Limb (tissue), 2 donors: Measurements from ENCODE around the gene C4orf54.

Experiments used
- DNase-seq, 2 donors: peaks; one replicate each; pipeline ENCODE4 v3.0.0-alpha.2; 2016; ENCODE audit errors: extremely low spot score in 2 of 2

C4orf54 gene

DNA sequence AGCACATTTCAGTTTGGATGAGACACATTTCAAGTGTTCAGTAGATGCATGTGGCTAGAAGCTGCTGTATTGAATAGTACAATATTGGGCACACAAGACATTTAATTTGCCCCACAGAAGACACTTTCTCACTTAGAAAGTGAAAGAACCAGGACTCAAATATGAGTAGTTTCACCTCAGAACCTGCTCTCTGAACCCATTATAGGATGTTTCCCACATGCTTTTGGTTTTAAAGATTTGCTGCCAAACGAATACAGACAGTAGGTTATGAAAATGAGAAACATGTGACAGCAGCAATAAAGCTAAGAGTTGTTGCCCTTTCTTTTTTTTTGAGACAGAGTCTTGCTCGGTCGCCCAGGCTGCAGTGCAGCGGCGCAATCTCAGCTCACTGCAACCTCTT lies 32.3 kb downstream of the C4orf54 start:
- DNase-seq, result no peak

DNA sequence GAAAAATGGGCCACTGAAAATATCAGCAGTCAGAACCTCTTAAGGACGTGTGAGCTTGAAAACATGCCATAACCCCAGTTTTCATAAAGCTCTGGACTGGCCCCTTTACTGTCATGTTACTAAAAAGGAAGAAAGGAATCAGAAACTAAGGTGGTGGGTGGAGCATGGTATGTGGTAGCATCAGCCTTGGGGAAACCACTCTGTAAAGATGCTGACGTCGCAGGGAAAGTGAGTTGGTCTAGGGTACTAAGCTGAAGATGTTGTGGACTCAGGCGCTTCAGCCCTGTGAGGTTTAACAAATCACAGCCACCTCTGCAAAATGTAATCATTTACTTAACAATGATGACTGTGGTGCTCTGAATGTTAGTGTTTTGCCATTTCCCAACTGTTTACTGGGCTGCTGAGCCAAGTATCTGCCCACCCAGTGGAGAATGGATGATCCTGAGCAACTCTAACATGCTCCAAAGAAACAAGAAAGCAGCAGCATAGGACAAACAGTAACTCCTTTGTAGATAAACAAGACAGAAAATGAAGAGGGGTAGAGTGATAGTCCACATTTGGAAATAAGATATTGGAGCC lies 33.4 kb downstream of the C4orf54 start:
- DNase-seq, result no peak

DNA sequence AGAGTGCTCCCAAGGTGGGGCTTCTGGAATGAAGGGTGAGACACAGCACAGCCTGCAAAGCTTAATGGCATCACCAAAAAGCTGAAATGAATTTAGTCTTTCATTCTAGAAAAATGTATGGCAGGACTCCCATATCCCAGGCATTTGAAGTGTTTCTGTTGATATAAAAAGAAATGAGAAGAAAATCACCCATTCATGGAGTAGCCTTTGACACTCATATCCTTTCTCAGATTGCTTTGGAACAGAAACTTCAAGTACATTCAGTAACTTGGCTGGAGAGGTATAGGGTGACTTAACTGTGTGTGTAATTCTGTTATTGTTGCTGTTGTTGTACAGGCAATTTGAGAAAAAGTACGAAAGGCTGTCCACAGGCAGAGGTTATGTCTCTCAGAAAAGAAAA lies 35.3 kb downstream of the C4orf54 start:
- no peak for DNase-seq

DNA sequence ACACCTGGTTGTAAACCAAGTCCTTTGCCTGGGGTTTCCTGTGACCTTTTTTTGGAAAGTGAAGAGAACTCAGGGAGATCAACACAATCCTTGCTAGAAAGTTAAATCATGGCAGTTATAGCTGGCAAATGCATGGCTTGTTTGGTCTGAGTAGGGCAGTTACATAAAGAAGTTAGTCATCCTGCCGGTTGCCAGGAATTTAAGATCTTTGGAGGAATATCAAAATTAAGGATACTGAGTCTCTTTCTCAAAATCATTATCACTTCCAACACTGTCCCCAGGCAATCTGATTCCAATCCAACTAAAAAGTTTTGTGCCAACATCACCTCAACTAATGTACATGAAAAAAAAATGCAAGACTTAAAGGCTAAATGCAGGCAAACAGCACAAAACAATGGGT lies 40.3 kb downstream of the C4orf54 start:
- no peak for DNase-seq

DNA sequence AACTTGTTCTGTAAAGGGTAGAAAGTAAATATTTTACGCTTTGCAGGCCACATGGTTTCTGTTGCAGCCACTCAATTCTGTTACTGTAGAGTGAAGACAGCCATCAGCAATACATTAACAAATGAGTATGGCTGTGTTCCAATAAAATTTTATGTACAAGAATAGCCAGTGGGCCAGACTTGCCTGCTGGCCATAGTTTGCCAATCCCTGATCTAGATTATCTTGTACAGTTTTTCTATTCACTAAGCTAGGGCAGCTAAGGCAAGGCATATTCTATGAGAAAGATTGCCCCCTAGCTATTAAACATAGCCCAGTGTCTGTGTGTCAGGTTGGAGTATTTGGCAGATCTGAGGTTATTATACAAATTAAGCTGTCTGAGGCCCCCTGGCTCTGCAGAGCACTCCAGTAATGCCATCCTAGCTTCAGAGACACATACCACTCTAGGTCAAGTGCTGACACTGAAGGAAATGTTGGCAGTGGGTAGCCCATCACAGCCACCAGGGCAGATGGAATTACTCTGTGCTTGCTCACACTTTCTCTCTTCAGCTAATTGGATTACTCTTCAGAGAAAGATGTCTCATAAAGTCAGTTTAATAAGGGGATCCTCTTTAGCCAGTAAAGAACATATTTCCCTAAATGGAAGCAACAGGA lies 42.3 kb downstream of the C4orf54 start:
- no peak for DNase-seq

DNA sequence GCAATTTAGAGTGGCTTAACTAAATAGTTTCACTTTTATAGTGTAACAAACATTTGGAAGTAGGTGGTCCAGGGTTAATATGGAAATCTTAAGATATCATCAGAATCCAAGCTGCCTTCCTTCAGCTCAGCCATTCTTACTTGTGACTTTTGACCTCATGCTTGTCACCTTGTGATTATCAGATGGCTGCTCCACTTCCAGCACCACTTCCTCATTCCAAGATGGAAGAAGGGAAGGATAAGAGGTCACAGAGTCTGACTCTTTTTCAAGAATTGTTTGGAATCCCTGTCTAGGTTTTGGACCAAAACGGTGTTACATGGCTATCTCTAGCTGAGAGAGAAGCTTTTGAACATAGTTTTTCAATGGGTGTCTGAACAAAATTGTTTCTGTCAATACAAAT lies 43.1 kb downstream of the C4orf54 start:
- DNase-seq, result no peak

DNA sequence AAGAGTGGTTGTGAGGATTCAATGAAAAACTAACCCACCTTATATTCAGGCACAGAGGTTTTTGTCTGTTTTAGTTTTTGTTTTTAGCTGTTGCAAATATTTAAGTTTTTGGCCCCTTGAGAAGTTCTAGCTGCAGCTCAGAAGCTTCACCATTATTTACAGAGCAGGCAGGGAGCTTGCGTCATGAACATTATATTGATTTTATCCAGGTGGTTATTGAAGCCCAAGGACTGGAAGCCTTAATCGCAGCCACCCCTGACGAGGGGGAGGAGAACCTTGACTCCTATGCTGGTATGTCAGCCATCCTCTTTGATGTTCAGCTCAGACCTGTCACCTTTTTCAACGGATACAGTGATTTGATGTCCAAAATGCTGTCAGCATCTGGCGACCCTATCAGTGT lies 44.9 kb downstream of the C4orf54 start:
- no peak for DNase-seq

DNA sequence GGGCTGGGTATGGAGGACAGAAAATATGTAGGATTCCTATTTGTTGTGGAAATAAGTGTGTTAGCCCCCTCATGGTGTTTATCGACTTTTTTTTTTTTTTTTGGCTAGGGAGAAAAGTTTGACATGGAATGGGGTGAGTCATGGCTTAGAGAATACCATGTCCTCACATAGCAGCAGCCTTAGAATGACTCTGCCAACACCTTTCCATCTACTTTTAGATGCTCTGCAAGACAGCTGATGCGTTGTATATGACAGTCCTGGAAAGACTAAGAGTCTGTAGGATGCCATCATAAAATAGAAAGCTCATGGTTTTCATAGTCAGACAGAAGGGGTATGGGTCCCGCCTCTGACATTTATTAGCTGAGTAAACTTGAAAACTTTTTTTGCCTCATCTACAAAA lies 45.3 kb downstream of the C4orf54 start:
- DNase-seq, result no peak

DNA sequence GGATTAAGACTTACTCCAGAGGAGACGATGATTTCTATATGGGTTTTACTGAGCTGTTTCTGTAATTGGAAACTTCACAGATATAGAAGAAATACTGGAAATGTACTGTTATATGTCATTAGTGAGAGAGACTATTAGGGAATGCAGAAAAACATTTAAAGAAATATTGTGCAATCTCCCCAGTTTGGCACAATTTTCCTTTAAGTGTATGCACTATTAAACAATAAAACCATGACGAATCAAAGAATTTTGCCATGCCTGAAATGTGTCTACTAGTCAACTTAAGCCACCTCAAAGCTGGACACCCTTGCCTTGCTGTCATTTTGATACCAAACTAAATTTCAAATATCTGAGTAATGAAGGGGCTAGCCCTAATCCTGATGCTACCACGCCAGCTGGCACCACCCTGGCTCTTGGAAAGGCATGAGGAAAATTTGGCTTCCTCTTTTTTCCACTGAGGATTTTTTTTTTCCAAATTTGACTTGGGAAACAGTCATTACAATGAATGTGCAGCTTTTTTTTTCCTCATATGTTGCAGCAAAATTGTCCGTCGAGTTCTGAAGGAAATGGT lies 46.9 kb downstream of the C4orf54 start:
- no peak for DNase-seq

DNA sequence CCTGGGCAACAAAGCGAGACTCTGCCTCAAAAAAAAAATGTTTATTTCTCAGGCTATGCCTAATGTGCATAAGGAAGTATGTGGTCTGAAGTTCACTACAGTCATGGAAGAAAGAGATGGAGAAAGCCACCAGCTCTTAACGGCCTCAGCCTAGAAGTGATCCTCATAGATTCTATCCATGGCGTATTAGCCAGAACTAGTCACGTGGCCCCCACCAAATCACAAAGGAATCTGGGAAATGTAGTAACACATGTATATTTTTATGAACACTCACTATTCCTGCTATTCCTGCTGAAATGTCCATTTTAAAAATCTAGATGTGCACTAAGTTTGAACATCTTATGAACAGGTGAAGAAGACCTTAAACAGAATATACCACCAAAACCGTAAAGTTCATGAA lies 49.2 kb downstream of the C4orf54 start:
- no peak for DNase-seq
